GM19324 (cell line): ENCODE results near the gene RGS5.

Experiments
- ATAC-seq: cut with Tn5 transposase; IDR thresholded peaks from one replicate; pipeline ENCODE4 v1.9.1; 2021; ENCODE audit warnings: mild to moderate bottlenecking, moderate library complexity; ENCODE audit not compliant: unreplicated experiment, low FRiP score

The RGS5 gene

DNA sequence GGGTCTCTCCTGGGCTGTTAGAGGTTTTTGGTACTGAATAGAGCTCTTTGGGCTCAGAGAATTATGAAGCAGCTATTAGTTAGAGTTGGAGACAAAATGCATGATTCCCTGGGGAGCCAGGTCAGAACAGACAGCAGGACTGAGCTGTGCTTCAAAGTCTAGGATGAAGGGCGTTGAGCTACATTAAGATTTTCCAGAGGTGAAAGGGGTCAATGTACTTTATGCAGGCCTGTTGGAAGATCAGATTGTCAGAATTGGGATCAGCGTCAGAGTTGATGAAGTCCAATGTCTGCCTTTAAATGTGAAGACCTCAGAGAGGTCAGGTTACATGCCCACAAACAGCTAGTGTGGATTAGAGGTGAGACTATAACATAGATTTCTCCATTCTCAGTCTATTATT, 53.8 kb downstream of the RGS5 start:
- no peak for ATAC-seq

GRCh38 chr1:163147019-163147418, 55.7 kb downstream of the RGS5 start:
- no peak for ATAC-seq

- no peak for ATAC-seq
These were observed 57.3 kb downstream of the RGS5 start for GRCh38 chr1:163145435-163145834.

DNA sequence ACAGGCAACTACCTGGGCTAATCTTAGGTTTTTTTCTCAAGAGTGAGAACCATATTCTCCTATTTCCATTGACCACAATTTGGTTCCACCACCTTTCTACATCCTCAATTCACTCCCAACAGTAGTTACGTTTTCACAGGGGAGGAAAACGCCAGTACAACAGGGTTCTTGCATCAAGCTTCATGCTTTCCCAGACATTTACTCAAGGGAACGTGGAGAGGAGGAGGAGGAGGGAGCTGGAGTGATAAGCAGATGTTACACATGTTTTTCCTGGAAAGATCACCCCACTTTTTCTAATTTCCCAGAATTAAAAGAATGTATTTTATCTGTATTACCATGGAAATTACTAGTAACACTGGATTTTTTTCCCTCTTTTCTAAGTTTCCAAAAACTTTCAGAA, 58.3 kb downstream of the RGS5 start:
- no peak for ATAC-seq

GRCh38 chr1:163142152-163142551, 60.6 kb downstream of the RGS5 start:
- ATAC-seq = no peak

DNA sequence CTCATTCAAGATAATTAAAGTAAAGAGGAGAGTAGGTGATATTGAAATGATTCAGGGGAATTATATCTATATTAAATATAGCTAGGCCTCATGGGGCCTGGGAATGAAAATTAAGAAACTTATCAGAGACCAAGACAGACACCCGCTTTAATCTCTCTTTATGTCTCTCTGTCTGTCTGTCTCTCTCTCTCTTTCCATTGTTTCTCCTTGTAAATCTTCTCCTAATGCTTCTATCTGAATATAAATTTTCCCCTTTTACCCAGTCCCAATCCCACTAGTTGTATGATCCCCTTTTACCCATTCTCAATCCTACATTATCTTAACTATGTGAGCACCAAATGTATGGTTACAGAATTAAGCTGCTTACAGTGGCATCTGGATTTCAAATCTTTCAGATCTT, 61.2 kb downstream of the RGS5 start:
- no peak for ATAC-seq

GRCh38 chr1:163137556-163138265, 65.0 kb downstream of the RGS5 start:
- ATAC-seq = no peak

- ATAC-seq = no peak
These were observed 70.7 kb downstream of the RGS5 start for GRCh38 chr1:163131981-163132380.

GRCh38 chr1:163130225-163130856, 72.4 kb downstream of the RGS5 start:
- no peak for ATAC-seq

DNA sequence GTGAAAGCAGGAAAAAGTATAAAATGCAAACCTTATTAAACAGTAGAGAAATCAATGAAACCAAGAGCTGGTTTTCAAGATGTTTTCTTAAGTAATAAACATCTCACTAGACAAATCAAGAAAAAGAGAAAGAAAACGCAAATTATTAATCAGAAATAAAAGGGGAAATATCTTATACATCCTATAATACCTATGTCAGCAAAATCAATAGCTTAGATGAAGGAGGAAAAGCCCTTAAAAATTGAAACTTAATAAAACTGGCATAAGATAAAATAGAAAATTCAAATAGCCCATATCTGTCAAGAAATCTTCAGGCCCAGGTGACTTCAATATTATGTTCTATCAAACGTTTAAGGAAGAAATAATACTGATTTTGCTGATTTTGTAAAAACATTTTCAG, 74.4 kb downstream of the RGS5 start:
- no peak for ATAC-seq

GRCh38 chr1:163124812-163125211, 77.9 kb downstream of the RGS5 start:
- ATAC-seq = no peak

DNA sequence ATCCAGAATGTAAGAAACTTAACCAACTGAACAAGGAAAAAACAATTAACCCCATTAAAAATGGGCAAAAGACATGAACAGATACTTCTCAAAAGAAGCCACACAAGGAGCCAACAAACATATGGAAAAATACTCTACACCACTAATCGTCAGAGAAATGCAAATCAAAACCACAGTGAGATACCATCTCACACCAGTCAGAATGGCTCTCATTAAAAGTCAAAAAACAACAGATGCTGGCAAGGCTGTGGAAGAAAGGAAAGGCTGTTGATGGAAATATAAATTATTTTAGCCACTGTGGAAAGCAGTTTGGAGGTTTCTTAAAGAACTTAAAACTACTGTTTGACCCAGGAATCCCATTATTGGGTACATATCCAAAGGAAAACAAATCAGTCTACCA, 82.3 kb downstream of the RGS5 start:
- no peak for ATAC-seq

GRCh38 chr1:163119707-163120106, 83.0 kb downstream of the RGS5 start:
- ATAC-seq = no peak

- no peak for ATAC-seq
These were observed 86.8 kb downstream of the RGS5 start for GRCh38 chr1:163115887-163116286.

DNA sequence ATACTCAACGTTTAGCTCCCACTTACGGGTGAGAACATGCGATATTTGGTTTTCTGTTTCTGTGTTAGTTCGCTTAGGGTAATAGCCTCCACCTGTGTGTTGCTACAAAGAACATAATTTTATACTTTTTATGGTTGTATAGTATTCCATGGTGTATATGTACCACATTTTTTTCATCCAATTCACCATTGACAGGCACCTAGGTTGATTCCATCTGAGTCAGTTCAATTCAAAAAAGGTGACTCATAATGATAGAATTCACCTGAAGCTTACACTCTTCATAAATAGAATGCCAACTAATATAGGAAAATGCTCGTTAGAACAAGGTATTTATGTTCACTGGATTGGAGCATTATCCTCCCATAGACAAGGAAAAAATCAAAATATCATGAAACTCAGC, 95.1 kb downstream of the RGS5 start:
- ATAC-seq = no peak

DNA sequence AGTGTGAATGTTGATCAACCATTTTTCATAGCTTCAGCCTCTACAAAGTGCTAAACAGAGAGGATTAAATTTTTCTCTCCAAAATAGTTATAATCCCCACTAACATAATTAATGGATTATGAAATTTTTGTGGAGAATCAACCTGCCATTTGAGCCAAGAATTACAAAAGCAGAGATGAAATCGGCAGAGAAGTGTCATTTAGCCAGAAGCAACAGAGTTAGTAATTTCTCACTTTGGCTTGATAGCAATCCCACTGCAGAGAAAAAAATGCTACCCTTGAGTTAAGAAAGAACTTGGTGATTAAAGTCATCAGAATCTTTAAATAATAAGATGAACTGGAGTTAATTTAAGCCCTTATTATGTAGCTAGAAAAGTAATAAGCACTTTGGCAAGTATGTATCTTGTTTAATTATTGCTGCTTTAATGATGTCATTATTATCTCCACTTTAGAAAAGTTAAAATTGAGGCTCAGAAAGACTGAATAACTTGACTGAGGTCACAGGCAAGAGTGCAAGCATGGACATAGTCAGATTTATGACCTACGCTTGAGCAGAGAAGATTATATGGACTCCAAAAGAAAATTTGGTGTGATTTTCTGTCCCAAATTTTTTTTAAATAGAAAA, 96.2 kb downstream of the RGS5 start:
- no peak for ATAC-seq

- no peak for ATAC-seq
These were observed 98.2 kb downstream of the RGS5 start for GRCh38 chr1:163104385-163105099.

GRCh38 chr1:163102590-163102989, 100.1 kb downstream of the RGS5 start:
- ATAC-seq = no peak

- no peak for ATAC-seq
These were observed 107.5 kb downstream of the RGS5 start for GRCh38 chr1:163095213-163095612.

- ATAC-seq = no peak
These were observed 108.1 kb downstream of the RGS5 start for GRCh38 chr1:163094589-163094988.

DNA sequence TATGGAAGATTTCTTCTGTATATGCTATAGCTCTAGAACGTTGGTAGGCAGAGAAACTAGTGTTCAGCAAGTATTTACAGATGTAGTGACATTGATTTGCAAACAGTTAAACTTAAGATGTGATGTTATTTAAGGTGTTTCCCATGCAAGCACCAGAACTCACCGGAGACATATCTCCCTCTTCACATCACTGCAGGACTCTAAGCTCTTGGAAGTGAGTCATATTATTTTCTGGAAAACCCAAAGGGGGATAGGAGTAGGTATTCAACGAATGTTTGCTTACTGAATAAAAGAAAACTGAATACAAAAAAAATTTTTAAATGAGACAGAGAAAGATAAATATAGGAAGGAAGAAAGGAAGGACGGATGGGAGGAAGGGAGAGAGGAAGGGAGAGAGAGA, 108.5 kb downstream of the RGS5 start:
- no peak for ATAC-seq
